CD4-positive, alpha-beta T cell treated with Interleukin-4 for 4 hours (primary cell): ENCODE data around the gene ZNF2.
A peak's percentile ranks its signal among the peaks of the same experiment; 100 is the strongest.

ENCODE experiments used
- DNase-seq: peaks from one replicate; pipeline ENCODE4 v3.0.0-alpha.2; 2020

ZNF2 gene

GRCh38 chr2:95207111-95207961 lies 41.7 kb downstream of the ZNF2 start, which contains the start of gene ZNF892:
Gene ZNF892, plus strand, starts transcription at chr2:95207521. Its CDS starts 295 bp downstream, at chr2:95207816.
- DNase-seq = peak; percentile 81

GRCh38 chr2:95208106-95208505 lies 42.5 kb downstream of the ZNF2 start:
- DNase-seq = no peak

- DNase-seq = no peak
These were observed 49.5 kb downstream of the ZNF2 start for GRCh38 chr2:95215018-95215612.

- no peak for DNase-seq
These were observed 54.8 kb downstream of the ZNF2 start for GRCh38 chr2:95220449-95220848.

GRCh38 chr2:95225658-95226057 lies 60.0 kb downstream of the ZNF2 start:
- no peak for DNase-seq

GRCh38 chr2:95231723-95232122 lies 66.1 kb downstream of the ZNF2 start:
- peak; percentile 12 for DNase-seq

GRCh38 chr2:95232232-95232631 lies 66.6 kb downstream of the ZNF2 start:
- no peak for DNase-seq
